CD14-positive monocyte (primary cell): Measurements from ENCODE around the gene HCK. TPM values are rescaled to one million over a fixed set of nuclear protein-coding genes. Genes with fewer than 3 reads are reported as not detected.
A peak's percentile ranks its signal among the peaks of the same experiment; 100 is the strongest.

Experiments
- DNase-seq, 3 donors: peaks; one replicate each; pipeline ENCODE4 v3.0.0-alpha.2; 2011 to 2022
- H2AFZ ChIP-seq: 2 replicates; pipeline ENCODE4 v1.6.0; 2012; ENCODE audit warnings: mild to moderate bottlenecking, low read depth, low read length, inconsistent platforms; ENCODE audit not compliant: insufficient read depth, poor library complexity, severe bottlenecking
- H3K27ac ChIP-seq, 2 donors: 1 replicate in 1 of 2; 2 replicates in 1 of 2; pipeline ENCODE4 v1.5.1; 2012 to 2013; ENCODE audit warnings: low read length in 2 of 2, control low read depth in 1 of 2, inconsistent platforms in 1 of 2, low read depth in 1 of 2, mild to moderate bottlenecking in 1 of 2
- H3K27me3 ChIP-seq, 2 donors: one replicate each; pipeline versions ENCODE4 v1.6.0 to v1.6.1; 2011 to 2013; ENCODE audit warnings: low read length in 2 of 2; ENCODE audit not compliant: control insufficient read depth in 2 of 2, insufficient read depth in 2 of 2
- H3K36me3 ChIP-seq, 2 donors: replicated peaks in 1 of 2; 1 replicate in 1 of 2; 2 replicates in 1 of 2; pipeline versions ENCODE4 v1.5.1 to v1.6.1; 2012 to 2013; ENCODE audit warnings: low read length in 2 of 2, control low read depth in 1 of 2, inconsistent platforms in 1 of 2, mild to moderate bottlenecking in 1 of 2; ENCODE audit not compliant: insufficient read depth in 2 of 2, control insufficient read depth in 1 of 2
- H3K4me1 ChIP-seq, 2 donors: 1 replicate in 1 of 2; 2 replicates in 1 of 2; pipeline versions ENCODE4 v1.5.1 to v1.6.1; 2012 to 2013; ENCODE audit warnings: low read length in 2 of 2, control low read depth in 1 of 2, inconsistent platforms in 1 of 2, mild to moderate bottlenecking in 1 of 2, moderate library complexity in 1 of 2; ENCODE audit not compliant: insufficient read depth in 2 of 2, control insufficient read depth in 1 of 2
- H3K4me2 ChIP-seq: replicated peaks from 2 replicates; pipeline ENCODE3; 2012; ENCODE audit warnings: low read length, moderate library complexity, mild to moderate bottlenecking; ENCODE audit not compliant: poor library complexity, severe bottlenecking; ENCODE audit errors: extremely low read depth
- H3K4me3 ChIP-seq, 3 experiments: fragments of 200-600 bp in 1 of 3; sonication (generic) in 1 of 3; replicated peaks in 1 of 3; 1 replicate in 2 of 3; 2 replicates in 1 of 3; pipeline ENCODE4 v1.5.1; 2011 to 2013; ENCODE audit warnings: low read length in 3 of 3, mild to moderate bottlenecking in 3 of 3, control low read depth in 2 of 3, low read depth in 2 of 3, inconsistent platforms in 1 of 3, moderate library complexity in 1 of 3
- H3K79me2 ChIP-seq: 2 replicates; pipeline ENCODE4 v1.6.0; 2012; ENCODE audit warnings: mild to moderate bottlenecking, control low read depth, inconsistent platforms, low read length, moderate library complexity; ENCODE audit not compliant: insufficient read depth
- H3K9ac ChIP-seq: 2 replicates; pipeline ENCODE4 v1.6.0; 2017; ENCODE audit warnings: low read length, mild to moderate bottlenecking; ENCODE audit not compliant: insufficient read depth, poor library complexity, severe bottlenecking
- H3K9me3 ChIP-seq, 2 donors: replicated peaks in 1 of 2; 1 replicate in 1 of 2; 2 replicates in 1 of 2; pipeline versions ENCODE4 v1.5.1 to v1.6.1; 2012 to 2013; ENCODE audit warnings: low read length in 2 of 2, control low read depth in 1 of 2; ENCODE audit not compliant: control insufficient read depth in 1 of 2, insufficient read depth in 1 of 2
- H4K20me1 ChIP-seq: 2 replicates; pipeline ENCODE4 v1.6.0; 2012; ENCODE audit warnings: mild to moderate bottlenecking, low read length, control low read depth, moderate library complexity; ENCODE audit not compliant: insufficient read depth
- H3K27ac Mint-ChIP-seq, 7 donors: one replicate each; pipeline ENCODE4 v1.8.0; 2020; ENCODE audit warnings: mild to moderate bottlenecking in 7 of 7, mixed read lengths in 7 of 7, moderate library complexity in 6 of 7, inconsistent platforms in 2 of 7
- H3K27me3 Mint-ChIP-seq, 3 donors: one replicate each; pipeline ENCODE4 v1.8.0; 2021 to 2022; ENCODE audit warnings: low read depth in 3 of 3, mild to moderate bottlenecking in 3 of 3, mixed read lengths in 3 of 3, moderate library complexity in 3 of 3, inconsistent platforms in 1 of 3
- H3K36me3 Mint-ChIP-seq, 2 donors: one replicate each; pipeline ENCODE4 v1.8.0; 2020; ENCODE audit warnings: mixed read lengths in 2 of 2, inconsistent platforms in 1 of 2, mild to moderate bottlenecking in 1 of 2
- H3K4me1 Mint-ChIP-seq: one replicate; pipeline ENCODE4 v1.8.0; 2020; ENCODE audit warnings: mild to moderate bottlenecking, mixed read lengths
- H3K4me3 Mint-ChIP-seq, 2 donors: one replicate each; pipeline ENCODE4 v1.8.0; 2020; ENCODE audit warnings: mild to moderate bottlenecking in 2 of 2, mixed read lengths in 2 of 2, moderate library complexity in 1 of 2
- H3K9me3 Mint-ChIP-seq, 7 donors: one replicate each; pipeline ENCODE4 v1.8.0; 2020 to 2022; ENCODE audit warnings: mixed read lengths in 7 of 7, mild to moderate bottlenecking in 6 of 7, moderate library complexity in 6 of 7, inconsistent platforms in 2 of 7
- CTCF ChIP-seq: fragments of 200-600 bp; IDR thresholded peaks from one replicate; pipeline ENCODE4 v1.8.0; 2022; ENCODE audit warnings: antibody characterized with exemption, mild to moderate bottlenecking
- WGBS: methylation state at CpG from one replicate; pipeline ENCODE4 v1.1.5; 2013; ENCODE audit warnings: missing lambda C conversion rate; ENCODE audit not compliant: insufficient coverage; 5-methylcytosine and 5-hydroxymethylcytosine counted together
- intact Hi-C, 2 donors: fragments of 100-400 bp; cut with micrococcal nuclease; formaldehyde crosslinking; loops; one replicate each; pipeline versions ENCODE4 v1.15.0 to v1.15.1; 2023
- polyA plus RNA-seq, 3 donors: library from polyadenylated mRNA; depleted of rRNA in 1 of 3; unstranded in 2 of 3; stranded (reverse) in 1 of 3; fragments of 300-500 nt in 2 of 3; fragments of >200 nt in 1 of 3; fragmentation: Illumina TruSeq in 2 of 3; gene quantifications; 1 replicate in 2 of 3; 2 replicates in 1 of 3; pipeline ENCODE4 v1.2.3, GENCODE V29; 2012 to 2021

Gene HCK
- polyA plus RNA-seq, 3 donors = 430 to 688 (median 526) TPM

- Histone ChIP-seq H3K36me3 (no peaks in the 10 kb centered on the region), H2AFZ (no peak overlapping the region), H3K9ac (no peak overlapping the region), H3K4me1 (peaks cover 27 to 32% of the 10 kb centered on the region in 2 donors), H3K9me3 (no peaks in the 10 kb centered on the region), H3K4me2 (no peak overlapping the region), H3K27me3 (peaks cover 0 to 3% of the 10 kb centered on the region in 2 donors), H3K27ac (no peak overlapping the region), H4K20me1 (no peaks in the 10 kb centered on the region), H3K79me2 (no peaks in the 10 kb centered on the region), H3K4me3 (no peak overlapping the region)
- H3K4me3 Mint-ChIP-seq = no peak overlapping the region
- no peak for DNase-seq
- H3K9me3 Mint-ChIP-seq = peaks cover 0 to 6% (median 0%) of the 10 kb centered on the region in 7 donors
- TF ChIP-seq CTCF = no peak
- H3K27me3 Mint-ChIP-seq = peaks cover 6 to 15% (median 9%) of the 10 kb centered on the region in 3 donors
- no peak overlapping the region for H3K27ac Mint-ChIP-seq
- no peaks in the 10 kb centered on the region for H3K36me3 Mint-ChIP-seq
- intact Hi-C loops = loop anchor here in 1 of 2 donors (5.0 kb wide), 1 partner anchor 53 kb away; no protein-coding TSS in a partner anchor
- WGBS = 87% methylated on average over 11 of the region's 12 CpGs
- peaks cover 27% of the 10 kb centered on the region for H3K4me1 Mint-ChIP-seq
Measured at GRCh38 chr20:32028647-32029372, 23.2 kb upstream of the HCK start.

GRCh38 chr20:32029561-32029960 is 22.5 kb upstream of the HCK start:
- H3K36me3 ChIP-seq = no peaks in the 10 kb centered on the region
- no peaks in the 10 kb centered on the region for H3K9me3 ChIP-seq
- DNase-seq = no peak
- no peaks in the 10 kb centered on the region for H4K20me1 ChIP-seq
- Mint-ChIP-seq H3K27me3 (peaks cover 3 to 14% (median 5%) of the 10 kb centered on the region in 3 donors), H3K27ac (peak overlapping the region in 1 of 7 donors; percentile 70), H3K4me3 (no peak overlapping the region), H3K36me3 (no peaks in the 10 kb centered on the region), H3K9me3 (peaks cover 0 to 6% (median 0%) of the 10 kb centered on the region in 7 donors), H3K4me1 (peaks cover 35% of the 10 kb centered on the region)
- H3K27ac ChIP-seq = no peak overlapping the region
- intact Hi-C loops = loop anchor here in 1 of 2 donors (5.0 kb wide), 1 partner anchor 53 kb away; no protein-coding TSS in a partner anchor
- WGBS = 94% methylated on average over 11 of the region's 11 CpGs
- no peak overlapping the region for H3K4me3 ChIP-seq
- H3K4me1 ChIP-seq = peaks cover 35 to 40% of the 10 kb centered on the region in 2 donors
- no peak for TF ChIP-seq CTCF
- no peaks in the 10 kb centered on the region for H3K79me2 ChIP-seq
- H2AFZ ChIP-seq = no peak overlapping the region
- peaks cover 0 to 3% of the 10 kb centered on the region in 2 donors for H3K27me3 ChIP-seq
- no peak overlapping the region for H3K9ac ChIP-seq
- H3K4me2 ChIP-seq = no peak overlapping the region
